Ishikawa (cell line): ENCODE measurements around the gene NOXO1.
A peak's percentile ranks its signal among the peaks of the same experiment; 100 is the strongest.

Experiments used
- CEBPB ChIP-seq: IDR thresholded peaks from 2 replicates; pipeline ENCODE4 v1.6.1; 2012
- CREB1 ChIP-seq: IDR thresholded peaks from 2 replicates; pipeline ENCODE4 v1.6.1; 2012; ENCODE audit warnings: low read depth
- EGR1 ChIP-seq: IDR thresholded peaks from 2 replicates; pipeline ENCODE4 v1.6.1; 2012
- EP300 ChIP-seq: IDR thresholded peaks from 2 replicates; pipeline ENCODE4 v1.6.1; 2012; ENCODE audit warnings: borderline replicate concordance
- FOXM1 ChIP-seq: IDR thresholded peaks from 2 replicates; pipeline ENCODE4 v1.6.1; 2012; ENCODE audit warnings: low read depth, borderline replicate concordance
- MAX ChIP-seq: IDR thresholded peaks from 2 replicates; pipeline ENCODE4 v1.6.1; 2012
- NFIC ChIP-seq: IDR thresholded peaks from 2 replicates; pipeline ENCODE4 v1.6.1; 2012
- RAD21 ChIP-seq: IDR thresholded peaks from 2 replicates; pipeline ENCODE4 v1.6.1; 2012; ENCODE audit warnings: low read depth
- REST ChIP-seq: IDR thresholded peaks from 2 replicates; pipeline ENCODE4 v1.6.1; 2012; ENCODE audit warnings: low read depth, mild to moderate bottlenecking
- TAF1 ChIP-seq: IDR thresholded peaks from 2 replicates; pipeline ENCODE4 v1.6.1; 2012; ENCODE audit warnings: low read depth, mild to moderate bottlenecking
- TCF12 ChIP-seq: IDR thresholded peaks from 2 replicates; pipeline ENCODE4 v1.6.1; 2012; ENCODE audit warnings: low read depth
- TEAD4 ChIP-seq: IDR thresholded peaks from 2 replicates; pipeline ENCODE4 v1.6.1; 2012
- USF1 ChIP-seq: IDR thresholded peaks from 2 replicates; pipeline ENCODE4 v1.6.1; 2012
- YY1 ChIP-seq: IDR thresholded peaks from 2 replicates; pipeline ENCODE4 v1.6.1; 2012; ENCODE audit warnings: low read depth
- ZBTB7A ChIP-seq: IDR thresholded peaks from 2 replicates; pipeline ENCODE4 v1.6.1; 2012; ENCODE audit warnings: low read depth

The NOXO1 gene

GRCh38 chr16:1946495-1947368 is 34.5 kb downstream of the NOXO1 start:
- no peak for TF ChIP-seq CEBPB
- no peak for TF ChIP-seq TAF1
- TF ChIP-seq USF1, result no peak
- TF ChIP-seq TCF12, result no peak
- no peak for TF ChIP-seq NFIC
- no peak for TF ChIP-seq YY1
- no peak for TF ChIP-seq ZBTB7A
- no peak for TF ChIP-seq CREB1
- TF ChIP-seq MAX, result no peak
- no peak for TF ChIP-seq TEAD4
- no peak for TF ChIP-seq REST
- no peak for TF ChIP-seq RAD21
- no peak for TF ChIP-seq FOXM1
- no peak for TF ChIP-seq EP300
- no peak for TF ChIP-seq EGR1

GRCh38 chr16:1945559-1946391 is 35.5 kb downstream of the NOXO1 start:
- TF ChIP-seq EGR1, result no peak
- no peak for TF ChIP-seq CREB1

- TF ChIP-seq RAD21, result no peak
- TF ChIP-seq NFIC, result no peak
- no peak for TF ChIP-seq ZBTB7A
- no peak for TF ChIP-seq CEBPB
- TF ChIP-seq TEAD4, result no peak
- TF ChIP-seq FOXM1, result no peak
- no peak for TF ChIP-seq TAF1
- no peak for TF ChIP-seq YY1
- TF ChIP-seq CREB1, result no peak
- no peak for TF ChIP-seq TCF12
- TF ChIP-seq EP300, result no peak
- TF ChIP-seq EGR1, result no peak
- TF ChIP-seq USF1, result no peak
- TF ChIP-seq REST, result no peak
- TF ChIP-seq MAX, result no peak
Measured at GRCh38 chr16:1944612-1945199, 36.6 kb downstream of the NOXO1 start.

- TF ChIP-seq CEBPB (no peak), EGR1 (peak; percentile 64), MAX (peak; percentile 87), EP300 (no peak), TAF1 (peak; percentile 83), USF1 (no peak), YY1 (peak; percentile 76; the same call in 1 of the 2 replicates), NFIC (peak; percentile 36; the same call in 1 of the 2 replicates), TEAD4 (no peak), RAD21 (no peak), ZBTB7A (peak; percentile 80), CREB1 (no peak), FOXM1 (no peak), REST (no peak)
Measured at GRCh38 chr16:1942810-1943726, 38.2 kb downstream of the NOXO1 start, which contains the start of gene MSRB1. MSRB1 (minus strand) TSS chr16:1943199; CDS start chr16:1943156, 43 bp downstream.
